HG03571 (cell line): Measurements from ENCODE around the gene CLCN3.
"Not testable (repeated sequence)": the region's sequence is repeated elsewhere in the genome, so short reads cannot be mapped to it uniquely, and the experiment has no call there.

Experiments
- ATAC-seq: cut with Tn5 transposase; IDR thresholded peaks from one replicate; pipeline ENCODE4 v1.9.1; 2021; ENCODE audit not compliant: unreplicated experiment

Gene CLCN3

GRCh38 chr4:169768385-169768784 lies 148.0 kb downstream of the CLCN3 start:
- ATAC-seq = no peak

GRCh38 chr4:169770416-169770815 lies 150.0 kb downstream of the CLCN3 start:
- no peak for ATAC-seq

GRCh38 chr4:169771556-169772080 lies 151.2 kb downstream of the CLCN3 start:
- ATAC-seq = not testable (repeated sequence)
